GM21576 (cell line): ENCODE results near the gene FOXN1.

Experiments
- ATAC-seq: cut with Tn5 transposase; IDR thresholded peaks from one replicate; pipeline ENCODE4 v1.9.1; 2021; ENCODE audit warnings: mild to moderate bottlenecking, moderate library complexity; ENCODE audit not compliant: unreplicated experiment

Gene FOXN1

GRCh38 chr17:28476076-28476865 lies 29.9 kb upstream of the FOXN1 start:
- ATAC-seq: no peak

- ATAC-seq: no peak
These were observed 28.2 kb upstream of the FOXN1 start for GRCh38 chr17:28477928-28478327.

DNA sequence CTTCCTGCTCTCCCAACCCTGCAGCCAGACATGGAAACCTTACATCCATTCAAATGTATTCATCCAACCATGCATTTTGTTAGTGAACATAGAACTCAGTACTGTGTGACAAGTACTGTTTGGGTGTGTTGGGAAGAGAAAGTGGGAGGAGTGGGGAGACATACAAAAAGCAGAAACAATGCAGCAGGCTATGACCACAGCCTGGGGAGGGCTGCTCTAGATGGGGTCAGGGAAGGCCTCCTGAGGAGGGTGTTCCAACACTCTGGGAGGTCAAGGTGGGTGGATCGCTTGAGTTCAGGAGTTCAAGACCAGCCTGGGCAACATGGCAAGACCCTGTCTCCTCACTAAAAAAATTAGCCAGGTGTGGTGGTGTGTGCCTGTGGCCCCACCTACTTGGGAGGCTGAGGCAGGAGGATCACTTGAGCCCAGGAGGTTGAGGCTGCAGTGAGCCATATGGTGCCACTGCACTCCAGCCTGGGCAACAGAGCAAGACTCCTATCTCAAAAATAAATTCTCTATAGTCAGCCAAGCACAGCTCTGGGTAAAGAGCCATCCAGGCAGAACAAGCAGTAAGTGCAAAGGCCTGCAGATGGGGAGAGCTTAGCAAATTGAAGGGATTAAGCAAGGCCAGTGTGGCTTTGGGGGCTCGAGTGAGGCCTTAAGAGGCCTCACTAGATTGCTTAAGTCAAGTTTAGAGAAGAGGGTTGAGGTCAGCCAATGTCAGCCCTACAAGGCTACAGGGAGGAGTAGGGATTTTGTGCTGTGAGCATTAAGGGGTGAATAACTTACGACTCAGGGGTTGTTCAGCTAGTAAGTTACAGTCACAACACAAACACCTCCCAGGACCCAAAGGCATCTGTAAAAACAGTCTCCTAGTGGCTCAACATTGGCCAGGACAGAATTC lies 27.2 kb upstream of the FOXN1 start:
- no peak for ATAC-seq

DNA sequence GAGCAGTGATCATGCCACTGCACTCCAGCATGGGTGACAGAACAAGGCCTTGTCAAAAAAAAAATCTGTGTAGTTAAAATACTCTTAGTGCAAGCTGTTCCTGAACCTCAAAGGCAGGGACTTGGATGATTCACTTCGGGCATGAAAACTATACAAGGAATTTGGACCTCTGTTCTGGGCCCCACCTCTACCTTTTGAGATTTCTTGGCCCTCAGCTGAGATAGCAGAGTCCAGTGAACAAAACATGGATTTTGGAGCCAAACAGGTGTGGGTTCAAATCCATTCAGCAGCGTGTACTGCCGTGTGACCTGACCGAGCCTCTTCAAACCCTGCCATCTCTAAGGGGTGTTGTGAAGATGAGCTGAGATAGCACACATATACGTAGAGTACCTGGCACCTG lies 25.9 kb upstream of the FOXN1 start:
- ATAC-seq: no peak

DNA sequence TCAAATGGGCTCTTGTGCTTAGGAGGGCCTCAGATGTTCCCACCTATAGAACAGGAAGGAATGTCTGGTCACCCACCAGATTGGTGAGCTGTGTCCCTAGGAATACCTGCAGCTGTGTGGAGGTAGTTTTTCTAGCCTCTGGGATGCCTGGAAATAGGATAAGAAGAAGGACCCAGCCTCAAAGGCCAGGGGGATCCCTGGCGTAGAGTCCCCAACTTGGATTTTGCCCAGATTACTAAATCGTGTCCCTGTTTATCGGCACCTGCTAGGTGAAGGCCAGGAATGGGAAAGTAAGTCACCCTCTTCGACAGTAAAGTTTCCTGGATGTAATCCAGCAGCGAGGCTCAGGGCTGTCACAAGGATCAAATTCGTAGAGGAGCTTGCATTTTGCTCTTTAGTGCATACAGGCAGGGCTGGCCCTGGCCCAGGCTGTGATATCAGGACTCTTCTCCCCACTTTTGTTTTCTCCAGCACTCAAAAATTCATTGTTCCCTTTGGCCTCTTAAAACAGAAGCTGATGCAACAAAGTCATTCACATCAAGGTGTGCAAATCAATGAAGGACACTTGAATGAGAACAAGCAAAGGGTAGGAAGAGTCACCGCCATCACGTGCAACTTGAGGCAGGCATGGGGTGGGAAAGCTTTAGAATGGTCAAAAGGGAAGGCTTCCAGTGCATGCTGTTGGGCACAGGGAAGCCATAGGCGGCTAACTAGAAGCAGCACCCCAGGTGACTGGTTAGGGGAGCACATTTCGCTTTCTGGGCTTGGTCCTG lies 25.2 kb upstream of the FOXN1 start:
- no peak for ATAC-seq

GRCh38 chr17:28482551-28483199 lies 23.5 kb upstream of the FOXN1 start:
- ATAC-seq: no peak

DNA sequence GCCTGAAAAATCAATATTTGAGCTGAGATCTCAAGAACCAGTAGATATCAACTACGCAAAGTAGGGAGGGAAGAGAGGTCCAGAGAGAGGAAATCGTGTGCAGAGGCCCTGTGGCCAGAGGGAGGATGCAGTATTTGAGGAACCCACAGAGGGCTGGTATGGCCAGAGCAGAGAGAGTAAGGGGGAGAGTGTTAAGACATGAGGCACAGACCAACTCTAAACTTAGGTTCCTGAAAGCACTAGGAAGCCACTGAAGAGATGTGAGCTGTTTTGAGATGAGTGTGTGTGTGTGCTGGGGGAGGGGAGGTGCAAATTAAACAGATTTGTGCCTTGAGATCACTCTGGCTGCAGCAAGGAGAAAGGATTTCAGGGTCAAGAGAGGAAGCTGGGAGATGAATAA lies 21.9 kb upstream of the FOXN1 start:
- ATAC-seq: peak; percentile 79

GRCh38 chr17:28485049-28485448 lies 21.1 kb upstream of the FOXN1 start:
- no peak for ATAC-seq

DNA sequence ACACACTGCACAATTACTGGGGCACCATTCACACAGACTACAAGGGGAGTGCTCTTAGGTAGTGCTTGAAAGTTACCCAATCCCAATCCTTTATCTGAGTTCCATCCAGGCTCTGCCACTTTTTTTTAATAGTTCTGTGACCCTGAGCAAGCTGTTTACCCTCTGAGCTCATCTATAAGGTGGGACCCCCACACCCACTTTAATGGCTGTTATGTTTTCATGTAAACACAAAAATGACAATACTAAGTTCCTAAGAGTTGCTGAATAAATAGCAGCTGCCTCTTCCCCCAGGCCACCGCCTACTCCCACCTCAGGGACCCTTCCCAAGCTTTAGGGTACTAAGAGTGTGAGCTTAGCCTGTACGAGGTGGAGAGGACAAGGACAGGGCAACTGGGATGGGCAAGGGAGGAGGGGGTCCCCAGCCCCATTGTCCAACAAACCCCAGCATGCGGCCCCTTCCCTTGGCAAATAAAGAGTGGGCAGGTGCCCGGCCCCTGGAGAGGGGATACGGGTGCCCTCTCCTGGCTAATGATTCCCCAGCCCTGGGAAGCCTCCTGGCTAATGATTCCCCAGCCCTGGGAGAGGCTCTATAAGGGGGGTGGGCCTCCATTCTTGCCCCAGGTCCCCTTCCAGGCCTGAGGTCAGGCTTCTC lies 18.1 kb upstream of the FOXN1 start:
- no peak for ATAC-seq

DNA sequence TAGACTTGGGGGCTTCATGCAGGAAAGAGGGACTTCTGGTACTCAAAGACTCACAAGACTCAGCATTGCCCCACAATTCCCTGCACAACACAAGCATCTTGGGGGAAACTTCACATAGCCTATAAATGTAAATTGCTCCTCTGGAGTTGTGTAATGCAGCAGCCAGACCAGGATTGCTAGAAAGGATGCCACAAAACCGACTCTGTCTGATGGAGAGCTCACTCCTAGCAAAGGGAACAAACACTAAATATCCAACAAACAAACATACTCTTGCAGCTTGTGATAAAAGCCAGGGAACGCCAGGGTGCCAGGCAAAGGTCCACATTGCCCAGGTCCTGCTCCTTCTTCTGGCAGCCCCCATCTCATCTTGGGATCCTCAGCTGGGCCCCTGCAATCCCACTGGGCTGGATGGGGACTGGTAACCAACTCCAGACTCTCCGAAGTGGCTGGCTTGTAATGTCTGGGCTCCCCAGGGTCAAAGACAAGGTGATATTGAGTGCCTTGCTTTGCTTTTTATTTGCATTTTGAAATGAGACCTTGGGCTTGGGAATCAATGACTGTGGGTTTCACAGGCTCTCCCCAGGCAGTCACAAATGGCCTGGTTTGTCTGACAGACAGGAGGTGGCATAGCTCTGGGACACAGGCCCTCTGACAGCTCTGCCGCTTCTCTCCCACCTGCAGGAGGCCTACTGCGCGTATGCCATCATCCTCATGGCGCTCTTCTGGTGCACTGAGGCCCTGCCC lies 17.4 kb upstream of the FOXN1 start:
- ATAC-seq: no peak

DNA sequence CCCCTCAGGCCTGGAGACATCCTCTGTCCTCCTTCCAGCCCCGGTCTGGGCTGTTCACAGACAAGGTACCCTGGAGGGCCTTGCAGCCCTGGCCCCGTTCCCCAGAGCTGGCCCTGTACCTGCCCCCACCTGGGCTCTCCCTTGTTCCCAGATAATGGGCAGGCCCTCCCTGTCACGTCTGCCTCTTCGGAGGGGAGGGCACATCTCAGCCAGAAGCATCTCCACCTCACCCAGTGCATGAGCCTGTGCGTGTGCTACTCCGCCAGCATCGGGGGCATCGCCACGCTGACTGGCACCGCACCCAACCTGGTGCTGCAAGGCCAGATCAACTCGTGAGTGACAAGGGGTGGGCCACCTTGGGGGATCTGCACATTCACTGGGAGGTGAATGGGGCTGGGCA lies 14.9 kb upstream of the FOXN1 start:
- no peak for ATAC-seq

- no peak for ATAC-seq
These were observed 14.3 kb upstream of the FOXN1 start for GRCh38 chr17:28491860-28492259.

DNA sequence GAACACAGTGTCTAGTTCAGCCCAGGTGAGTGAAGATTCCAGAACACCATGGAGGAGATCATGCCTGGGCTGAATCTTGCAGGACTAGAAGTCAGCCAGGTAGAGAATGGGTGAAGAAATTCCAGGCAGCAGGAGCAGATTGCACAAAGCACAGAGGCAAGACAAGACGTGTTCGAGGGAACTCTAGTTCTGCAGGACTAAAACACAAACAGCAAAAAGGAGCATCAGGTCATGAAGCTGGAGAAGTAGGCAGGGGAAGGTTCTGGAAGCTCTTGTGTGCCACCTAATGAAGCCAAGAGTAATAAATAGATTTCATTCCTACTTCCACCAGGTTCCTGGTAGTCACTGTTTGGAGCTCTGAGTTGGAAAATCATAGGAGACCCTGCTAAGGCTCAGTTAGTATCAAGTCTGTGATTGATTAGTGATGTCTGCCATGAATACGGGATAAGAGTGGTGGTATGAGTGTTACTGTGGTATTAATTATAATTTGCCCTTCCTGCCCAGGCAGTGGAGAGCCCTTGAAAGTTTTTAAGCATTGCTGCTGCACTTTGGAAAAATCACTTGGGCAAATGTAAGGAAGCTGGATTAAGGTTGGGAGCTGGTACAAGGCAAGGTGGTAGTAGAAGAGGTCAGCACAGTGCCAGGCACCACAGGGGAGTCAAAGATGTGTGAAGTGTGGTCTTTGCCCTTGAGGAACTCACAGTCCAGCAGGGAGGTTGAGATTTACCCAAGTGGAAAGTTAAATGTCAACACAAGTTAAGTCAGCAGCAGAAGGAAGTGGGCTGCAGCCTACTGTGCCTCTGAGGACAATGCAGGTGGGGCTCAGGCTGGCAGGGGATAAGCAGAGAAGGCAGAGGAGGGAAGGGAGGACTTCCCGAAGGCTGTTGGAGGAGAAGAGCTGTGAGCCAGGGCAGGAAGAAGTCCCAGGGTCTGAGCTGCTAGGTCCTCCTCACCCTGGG lies 13.5 kb upstream of the FOXN1 start:
- no peak for ATAC-seq

- ATAC-seq: no peak
These were observed 12.7 kb upstream of the FOXN1 start for GRCh38 chr17:28493460-28493859.

- ATAC-seq: peak; percentile 52
These were observed 11.5 kb upstream of the FOXN1 start for GRCh38 chr17:28494445-28495188.

DNA sequence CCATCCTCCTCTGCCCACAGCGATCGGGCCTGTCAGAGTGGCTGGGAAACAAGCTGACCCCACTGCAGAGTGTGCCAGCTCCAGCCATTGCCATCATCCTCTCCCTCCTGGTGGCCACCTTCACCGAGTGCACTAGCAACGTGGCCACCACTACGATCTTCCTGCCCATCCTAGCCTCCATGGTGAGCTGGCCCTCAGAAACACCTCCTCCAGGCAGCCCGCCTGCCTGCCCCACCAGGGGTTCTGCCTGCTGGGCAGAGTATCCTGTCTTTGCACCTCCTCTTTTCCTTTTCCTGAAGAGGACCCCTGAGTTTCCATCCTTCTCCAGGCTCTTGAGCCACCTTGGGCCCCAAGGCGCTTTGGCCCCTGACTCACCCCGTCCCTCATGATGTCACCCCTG lies 10.5 kb upstream of the FOXN1 start:
- no peak for ATAC-seq

DNA sequence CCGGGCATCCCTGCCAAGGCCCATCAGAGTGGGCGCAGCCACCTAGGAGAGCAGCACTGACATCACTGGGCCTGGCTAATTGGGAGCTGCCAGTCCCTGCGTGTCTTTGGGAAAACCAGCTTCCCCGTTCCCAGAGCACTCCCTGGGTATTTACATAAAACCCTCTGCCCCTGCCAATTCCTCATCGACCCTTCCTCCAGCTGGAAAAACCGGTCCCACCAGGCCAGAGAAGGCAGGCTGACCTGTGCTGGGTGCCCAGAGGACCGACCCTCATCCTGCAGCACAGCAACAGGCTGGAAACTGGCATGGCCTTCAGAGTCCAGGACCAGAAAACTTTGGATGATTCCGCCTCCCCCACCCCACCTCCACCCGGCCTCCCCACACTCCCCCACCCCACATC lies 8.2 kb upstream of the FOXN1 start:
- no peak for ATAC-seq
